Ishikawa (cell line): ENCODE data around the gene TBC1D8.
A peak's percentile ranks its signal among the peaks of the same experiment; 100 is the strongest.

Experiments
- CEBPB ChIP-seq: IDR thresholded peaks from 2 replicates; pipeline ENCODE4 v1.6.1; 2012
- CREB1 ChIP-seq: IDR thresholded peaks from 2 replicates; pipeline ENCODE4 v1.6.1; 2012; ENCODE audit warnings: low read depth
- EGR1 ChIP-seq: IDR thresholded peaks from 2 replicates; pipeline ENCODE4 v1.6.1; 2012
- EP300 ChIP-seq: IDR thresholded peaks from 2 replicates; pipeline ENCODE4 v1.6.1; 2012; ENCODE audit warnings: borderline replicate concordance
- FOXM1 ChIP-seq: IDR thresholded peaks from 2 replicates; pipeline ENCODE4 v1.6.1; 2012; ENCODE audit warnings: low read depth, borderline replicate concordance
- MAX ChIP-seq: IDR thresholded peaks from 2 replicates; pipeline ENCODE4 v1.6.1; 2012
- NFIC ChIP-seq: IDR thresholded peaks from 2 replicates; pipeline ENCODE4 v1.6.1; 2012
- RAD21 ChIP-seq: IDR thresholded peaks from 2 replicates; pipeline ENCODE4 v1.6.1; 2012; ENCODE audit warnings: low read depth
- TAF1 ChIP-seq: IDR thresholded peaks from 2 replicates; pipeline ENCODE4 v1.6.1; 2012; ENCODE audit warnings: low read depth, mild to moderate bottlenecking
- TCF12 ChIP-seq: IDR thresholded peaks from 2 replicates; pipeline ENCODE4 v1.6.1; 2012; ENCODE audit warnings: low read depth
- TEAD4 ChIP-seq: IDR thresholded peaks from 2 replicates; pipeline ENCODE4 v1.6.1; 2012
- YY1 ChIP-seq: IDR thresholded peaks from 2 replicates; pipeline ENCODE4 v1.6.1; 2012; ENCODE audit warnings: low read depth
- ZBTB7A ChIP-seq: IDR thresholded peaks from 2 replicates; pipeline ENCODE4 v1.6.1; 2012; ENCODE audit warnings: low read depth
- TF ChIP-seq, protein P1 (sequence below): IDR thresholded peaks from 2 replicates; pipeline ENCODE4 v1.6.1; 2012; ENCODE audit warnings: low read depth, mild to moderate bottlenecking
- TF ChIP-seq, protein P2 (sequence below): IDR thresholded peaks from 2 replicates; pipeline ENCODE4 v1.6.1; 2012

Gene TBC1D8

GRCh38 chr2:101153787-101154186, 2.6 kb upstream of the TBC1D8 start:
- no peak for TF ChIP-seq EGR1
- no peak for TF ChIP-seq TCF12
- TF ChIP-seq MAX: no peak
- TF ChIP-seq EP300: no peak
- TF ChIP-seq, protein P1, sequence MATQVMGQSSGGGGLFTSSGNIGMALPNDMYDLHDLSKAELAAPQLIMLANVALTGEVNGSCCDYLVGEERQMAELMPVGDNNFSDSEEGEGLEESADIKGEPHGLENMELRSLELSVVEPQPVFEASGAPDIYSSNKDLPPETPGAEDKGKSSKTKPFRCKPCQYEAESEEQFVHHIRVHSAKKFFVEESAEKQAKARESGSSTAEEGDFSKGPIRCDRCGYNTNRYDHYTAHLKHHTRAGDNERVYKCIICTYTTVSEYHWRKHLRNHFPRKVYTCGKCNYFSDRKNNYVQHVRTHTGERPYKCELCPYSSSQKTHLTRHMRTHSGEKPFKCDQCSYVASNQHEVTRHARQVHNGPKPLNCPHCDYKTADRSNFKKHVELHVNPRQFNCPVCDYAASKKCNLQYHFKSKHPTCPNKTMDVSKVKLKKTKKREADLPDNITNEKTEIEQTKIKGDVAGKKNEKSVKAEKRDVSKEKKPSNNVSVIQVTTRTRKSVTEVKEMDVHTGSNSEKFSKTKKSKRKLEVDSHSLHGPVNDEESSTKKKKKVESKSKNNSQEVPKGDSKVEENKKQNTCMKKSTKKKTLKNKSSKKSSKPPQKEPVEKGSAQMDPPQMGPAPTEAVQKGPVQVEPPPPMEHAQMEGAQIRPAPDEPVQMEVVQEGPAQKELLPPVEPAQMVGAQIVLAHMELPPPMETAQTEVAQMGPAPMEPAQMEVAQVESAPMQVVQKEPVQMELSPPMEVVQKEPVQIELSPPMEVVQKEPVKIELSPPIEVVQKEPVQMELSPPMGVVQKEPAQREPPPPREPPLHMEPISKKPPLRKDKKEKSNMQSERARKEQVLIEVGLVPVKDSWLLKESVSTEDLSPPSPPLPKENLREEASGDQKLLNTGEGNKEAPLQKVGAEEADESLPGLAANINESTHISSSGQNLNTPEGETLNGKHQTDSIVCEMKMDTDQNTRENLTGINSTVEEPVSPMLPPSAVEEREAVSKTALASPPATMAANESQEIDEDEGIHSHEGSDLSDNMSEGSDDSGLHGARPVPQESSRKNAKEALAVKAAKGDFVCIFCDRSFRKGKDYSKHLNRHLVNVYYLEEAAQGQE: no peak

GRCh38 chr2:101153077-101153707, 2.0 kb upstream of the TBC1D8 start:
- no peak for TF ChIP-seq YY1

- TF ChIP-seq NFIC (no peak), EGR1 (peak; percentile 40), RAD21 (peak; percentile 90)
Observed at GRCh38 chr2:101152272-101153076, 1.3 kb upstream of the TBC1D8 start.

DNA sequence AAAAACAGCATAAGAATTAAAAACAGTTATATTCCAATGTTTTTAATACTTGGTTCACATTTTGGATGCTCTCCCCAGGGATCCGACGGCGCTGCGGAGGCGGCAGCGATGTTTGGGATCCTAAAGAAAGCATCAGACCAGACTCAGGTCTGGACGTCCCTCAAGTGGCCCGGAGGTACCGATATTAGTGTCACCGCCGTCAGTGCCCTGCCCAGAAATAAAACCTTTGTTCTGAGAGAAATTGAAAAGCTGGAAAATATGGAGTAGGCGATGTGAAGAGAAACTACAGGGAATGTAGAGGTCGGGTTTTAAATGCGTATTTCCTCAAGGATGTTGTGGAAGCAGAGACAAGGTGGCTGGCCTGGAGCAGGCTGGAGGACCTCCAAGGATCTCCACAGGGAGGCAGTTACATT, 683 bp upstream of the TBC1D8 start:
- TF ChIP-seq FOXM1 (no peak), CEBPB (no peak), CREB1 (no peak), TAF1 (no peak), YY1 (no peak), NFIC (no peak), TCF12 (no peak), EP300 (no peak), EGR1 (no peak), MAX (no peak), TEAD4 (no peak), ZBTB7A (no peak), RAD21 (no peak)
- TF ChIP-seq, protein P2, sequence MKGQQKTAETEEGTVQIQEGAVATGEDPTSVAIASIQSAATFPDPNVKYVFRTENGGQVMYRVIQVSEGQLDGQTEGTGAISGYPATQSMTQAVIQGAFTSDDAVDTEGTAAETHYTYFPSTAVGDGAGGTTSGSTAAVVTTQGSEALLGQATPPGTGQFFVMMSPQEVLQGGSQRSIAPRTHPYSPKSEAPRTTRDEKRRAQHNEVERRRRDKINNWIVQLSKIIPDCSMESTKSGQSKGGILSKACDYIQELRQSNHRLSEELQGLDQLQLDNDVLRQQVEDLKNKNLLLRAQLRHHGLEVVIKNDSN: no peak
- TF ChIP-seq, protein P1: no peak

DNA sequence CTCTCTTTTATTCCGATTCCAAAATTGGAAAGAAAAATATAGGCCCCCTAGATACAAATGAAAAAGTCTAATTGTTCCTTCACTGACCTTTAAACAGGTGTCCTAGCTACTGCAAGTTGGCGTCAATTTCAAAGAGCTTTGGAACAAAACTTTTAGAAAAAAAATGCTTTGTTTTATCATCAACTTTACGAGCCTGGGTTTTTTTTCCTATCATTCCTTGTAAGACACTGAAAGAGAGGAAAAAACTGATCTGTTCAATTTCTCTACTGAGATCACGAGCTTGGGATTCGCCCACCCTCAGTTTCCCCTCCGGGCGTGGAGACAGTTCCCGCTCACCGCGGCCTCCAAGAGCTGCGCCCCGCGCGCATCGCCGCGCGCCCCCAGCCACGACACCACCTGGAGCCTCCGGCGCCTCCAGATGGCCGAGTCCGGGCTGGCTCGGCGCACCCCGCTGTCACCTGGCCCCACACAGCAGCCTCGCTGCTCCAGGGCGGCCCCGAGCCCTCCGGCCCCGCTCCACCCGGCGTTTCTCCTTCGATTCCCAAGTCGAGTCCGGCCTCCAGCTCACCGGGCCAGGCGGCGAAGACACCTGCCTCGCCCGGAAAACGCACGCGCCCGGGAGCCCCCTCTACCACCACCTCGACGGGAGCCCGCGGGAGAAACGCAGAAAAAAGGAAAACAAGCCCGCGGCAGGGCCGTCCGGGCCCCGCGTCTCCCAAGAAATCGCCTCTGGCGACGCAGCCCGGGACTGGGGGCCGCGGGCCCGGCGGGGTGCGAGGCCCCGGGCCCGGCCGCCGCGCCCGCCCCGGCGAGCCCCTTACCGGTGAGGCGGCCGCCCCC, 656 bp downstream of the TBC1D8 start:
- TF ChIP-seq RAD21: peak; percentile 7; the same call in 1 of the 2 replicates
- TF ChIP-seq MAX: peak; percentile 21; the same call in 1 of the 2 replicates
- TF ChIP-seq CREB1: no peak
- no peak for TF ChIP-seq ZBTB7A
- no peak for TF ChIP-seq TEAD4
- TF ChIP-seq EGR1: no peak
- no peak for TF ChIP-seq TCF12
- TF ChIP-seq, protein P2: no peak
- TF ChIP-seq FOXM1: no peak
- TF ChIP-seq NFIC: no peak
